GM23338 (cell line): ENCODE results near the gene CIAO3. TPM values are rescaled to one million over a fixed set of nuclear protein-coding genes. Genes with fewer than 3 reads are reported as not detected.

Experiments
- ATAC-seq: fragments of 200-7000 bp; cut with Tn5 transposase; 3 replicates; pipeline ENCODE4 v1.9.1; 2020
- DNase-seq: peaks from one replicate; pipeline ENCODE4 v3.0.0-alpha.2; 2015; ENCODE audit warnings: low spot score
- H2AFZ ChIP-seq: fragments of 200-600 bp; sonication (generic); 2 replicates; pipeline ENCODE4 v1.8.0; 2016; ENCODE audit warnings: antibody characterized with exemption, mild to moderate bottlenecking, moderate library complexity
- H3F3A ChIP-seq: fragments of 200-600 bp; sonication (generic); replicated peaks from 2 replicates; pipeline ENCODE4 v1.8.0; 2017; ENCODE audit warnings: antibody characterized with exemption, mixed run types, low read depth
- H3K27ac ChIP-seq: fragments of 200-600 bp; sonication (generic); 2 replicates; pipeline ENCODE4 v1.6.1; 2016; ENCODE audit warnings: low read depth
- H3K27me3 ChIP-seq: fragments of 200-600 bp; sonication (generic); 2 replicates; pipeline ENCODE4 v1.8.0; 2016; ENCODE audit warnings: mild to moderate bottlenecking, mixed run types, moderate library complexity; ENCODE audit not compliant: insufficient read depth
- H3K36me3 ChIP-seq: fragments of 200-600 bp; sonication (generic); 2 replicates; pipeline ENCODE4 v1.8.0; 2016; ENCODE audit warnings: mild to moderate bottlenecking; ENCODE audit not compliant: insufficient read depth
- H3K4me1 ChIP-seq: fragments of 200-600 bp; sonication (generic); 2 replicates; pipeline ENCODE4 v1.8.0; 2016; ENCODE audit warnings: mild to moderate bottlenecking, moderate library complexity; ENCODE audit not compliant: insufficient read depth
- H3K4me2 ChIP-seq: fragments of 200-600 bp; sonication (generic); 2 replicates; pipeline ENCODE4 v1.7.1; 2017; ENCODE audit warnings: mixed run types
- H3K4me3 ChIP-seq: fragments of 200-600 bp; sonication (generic); 2 replicates; pipeline ENCODE4 v1.6.1; 2016; ENCODE audit warnings: mixed run types
- H3K79me2 ChIP-seq: fragments of 200-600 bp; sonication (generic); replicated peaks from 2 replicates; pipeline ENCODE4 v1.8.0; 2017; ENCODE audit warnings: mild to moderate bottlenecking; ENCODE audit not compliant: insufficient read depth
- H3K9me2 ChIP-seq: fragments of 200-600 bp; sonication (generic); 2 replicates; pipeline ENCODE4 v1.8.0; 2017; ENCODE audit not compliant: insufficient read depth
- H4K20me1 ChIP-seq: fragments of 200-600 bp; sonication (generic); replicated peaks from 2 replicates; pipeline ENCODE4 v1.8.0; 2017; ENCODE audit warnings: mild to moderate bottlenecking; ENCODE audit not compliant: insufficient read depth
- H3K27ac Mint-ChIP-seq: 2 replicates; pipeline ENCODE4 v1.8.0; 2020; ENCODE audit warnings: inconsistent platforms, mild to moderate bottlenecking, moderate library complexity, mixed read lengths
- H3K27me3 Mint-ChIP-seq: 3 replicates; pipeline ENCODE4 v1.8.0; 2022; ENCODE audit warnings: low read depth, mild to moderate bottlenecking, moderate library complexity, mixed read lengths, inconsistent platforms; ENCODE audit not compliant: insufficient read depth, poor library complexity
- H3K36me3 Mint-ChIP-seq: 3 replicates; pipeline ENCODE4 v1.8.0; 2021; ENCODE audit warnings: low read depth, mild to moderate bottlenecking, inconsistent platforms, moderate library complexity, mixed read lengths
- H3K4me1 Mint-ChIP-seq: 3 replicates; pipeline ENCODE4 v1.8.0; 2020; ENCODE audit warnings: mild to moderate bottlenecking, inconsistent platforms, mixed read lengths
- H3K4me3 Mint-ChIP-seq: 3 replicates; pipeline ENCODE4 v1.8.0; 2021; ENCODE audit warnings: moderate library complexity, mild to moderate bottlenecking, inconsistent platforms, mixed read lengths
- H3K9me3 Mint-ChIP-seq: 3 replicates; pipeline ENCODE4 v1.8.0; 2020; ENCODE audit warnings: moderate library complexity, mild to moderate bottlenecking, inconsistent platforms, mixed read lengths
- CREB1 ChIP-seq: fragments of 250-450 bp; sonication (Bioruptor Pico); IDR thresholded peaks from 2 replicates; pipeline ENCODE4 v1.5.0; 2020; ENCODE audit warnings: low read depth, mild to moderate bottlenecking, moderate library complexity
- CTCF ChIP-seq, 2 experiments: fragments of 200-600 bp in 1 of 2; sonication (generic) in 1 of 2; conservative IDR thresholded peaks; 2 replicates each; pipeline versions ENCODE4 v1.5.1 to v1.6.1; 2016 to 2017; ENCODE audit warnings: antibody characterized with exemption in 2 of 2, low read depth in 2 of 2, mild to moderate bottlenecking in 2 of 2, moderate library complexity in 1 of 2
- JUNB ChIP-seq: IDR thresholded peaks from one replicate; pipeline ENCODE4 v1.6.1; 2016; ENCODE audit warnings: antibody characterized with exemption; ENCODE audit not compliant: unreplicated experiment
- NANOG ChIP-seq: IDR thresholded peaks from 2 replicates; pipeline ENCODE4 v1.6.1; 2016; ENCODE audit warnings: antibody characterized with exemption, borderline replicate concordance
- POLR2AphosphoS5 ChIP-seq: IDR thresholded peaks from 2 replicates; pipeline ENCODE4 v1.6.1; 2016; ENCODE audit warnings: antibody characterized with exemption, low read depth
- REST ChIP-seq: IDR thresholded peaks from one replicate; pipeline ENCODE4 v1.6.1; 2018; ENCODE audit warnings: antibody characterized with exemption; ENCODE audit not compliant: unreplicated experiment
- ZNF331 ChIP-seq: fragments of 250-450 bp; sonication (Bioruptor Pico); IDR thresholded peaks from 2 replicates; pipeline ENCODE4 v1.5.0; 2020; ENCODE audit warnings: low read depth, mild to moderate bottlenecking, moderate library complexity
- ZNF462 ChIP-seq: fragments of 250-450 bp; sonication (Bioruptor Pico); IDR thresholded peaks from 2 replicates; pipeline ENCODE4 v1.5.0; 2020; ENCODE audit warnings: mild to moderate bottlenecking, moderate library complexity
- polyA plus RNA-seq: library from polyadenylated mRNA; unstranded; fragments of >200 nt; fragmentation: Nextera tagmentation; extraction: Ambion mirVana; gene quantifications from 2 replicates; pipeline ENCODE4 v1.2.1, GENCODE V29; 2016
- total RNA-seq: library from RNA; depleted of rRNA; stranded (reverse); fragments of >200 nt; shearing (Covaris generic); gene quantifications from 2 replicates; pipeline ENCODE4 v1.2.3, GENCODE V29; 2014

Gene CIAO3
- total and polyA plus RNA-seq, 2 experiments from 2014 or later, result 13.0 to 42.3 TPM

- peak overlapping the region; percentile 71; the same call in 1 of the 2 replicates for H3K4me3 ChIP-seq
- H3K4me1 Mint-ChIP-seq, result no peaks in the 10 kb centered on the region
- H3K9me3 Mint-ChIP-seq, result no peaks in the 10 kb centered on the region
- H3K27ac ChIP-seq, result no peak overlapping the region
- H3K27me3 ChIP-seq, result peaks cover 14% of the 10 kb centered on the region; the same call in 1 of the 2 replicates
- no peaks in the 10 kb centered on the region for H3K9me2 ChIP-seq
- ATAC-seq (no peak), DNase-seq (no peak)
- peaks cover 12% of the 10 kb centered on the region for H3F3A ChIP-seq
- no peak overlapping the region for H3K4me3 Mint-ChIP-seq
- no peak overlapping the region for H3K27ac Mint-ChIP-seq
- peak overlapping the region; percentile 87 for H3K4me2 ChIP-seq
- H3K36me3 Mint-ChIP-seq, result no peaks in the 10 kb centered on the region
- peaks cover 18% of the 10 kb centered on the region for H3K27me3 Mint-ChIP-seq
- no peaks in the 10 kb centered on the region for H3K36me3 ChIP-seq
- H3K4me1 ChIP-seq, result no peaks in the 10 kb centered on the region
- H2AFZ ChIP-seq, result no peak overlapping the region
- no peaks in the 10 kb centered on the region for H3K79me2 ChIP-seq
- H4K20me1 ChIP-seq, result no peaks in the 10 kb centered on the region
- no peak for TF ChIP-seq POLR2AphosphoS5
Measured at GRCh38 chr16:725463-726187, 15.2 kb downstream of the CIAO3 start.

GRCh38 chr16:725041-725376, 15.8 kb downstream of the CIAO3 start:
- H3K4me1 Mint-ChIP-seq, result peaks cover 3% of the 10 kb centered on the region; the same call in 1 of the 3 replicates
- Histone ChIP-seq H3K4me2 (no peak overlapping the region), H3K9me2 (no peaks in the 10 kb centered on the region), H2AFZ (no peak overlapping the region), H3K4me1 (peaks cover 4% of the 10 kb centered on the region; the same call in 1 of the 2 replicates), H3K27ac (no peak overlapping the region), H3K4me3 (no peak overlapping the region), H3K79me2 (no peaks in the 10 kb centered on the region), H4K20me1 (no peaks in the 10 kb centered on the region), H3F3A (peaks cover 12% of the 10 kb centered on the region), H3K36me3 (no peaks in the 10 kb centered on the region), H3K27me3 (peaks cover 14% of the 10 kb centered on the region; the same call in 1 of the 2 replicates)
- ATAC-seq (no peak), DNase-seq (no peak)
- no peak overlapping the region for H3K4me3 Mint-ChIP-seq
- H3K36me3 Mint-ChIP-seq, result no peaks in the 10 kb centered on the region
- H3K9me3 Mint-ChIP-seq, result no peaks in the 10 kb centered on the region
- H3K27ac Mint-ChIP-seq, result no peak overlapping the region
- H3K27me3 Mint-ChIP-seq, result peaks cover 24% of the 10 kb centered on the region
- TF ChIP-seq POLR2AphosphoS5, result no peak
- no peak for TF ChIP-seq NANOG
- TF ChIP-seq ZNF331 (CRISPR knock-in tag), result no peak
- TF ChIP-seq CREB1 (CRISPR knock-in tag), result no peak
- TF ChIP-seq ZNF462 (CRISPR knock-in tag), result no peak
- no peak for TF ChIP-seq REST
- TF ChIP-seq CTCF (conservative IDR thresholded peaks at IDR 0.05; ENCODE audit: low read depth in 2 of 2), result no peak
- no peak for TF ChIP-seq JUNB
